Liver (tissue), 9 donors: ENCODE measurements around the gene THSD4. TPM values are rescaled to one million over a fixed set of nuclear protein-coding genes. Genes with fewer than 3 reads are reported as not detected.
A peak's percentile ranks its signal among the peaks of the same experiment; 100 is the strongest.

ENCODE experiments used
- DNase-seq: peaks from one replicate; pipeline ENCODE4 v3.0.0-alpha.2; 2017; ENCODE audit warnings: low spot score
- H3K27ac ChIP-seq, 2 donors: one replicate each; pipeline ENCODE4 v1.7.0; 2013; ENCODE audit warnings: inconsistent platforms in 2 of 2, low read length in 2 of 2, control low read depth in 1 of 2, low read depth in 1 of 2, mild to moderate bottlenecking in 1 of 2
- H3K27me3 ChIP-seq, 4 donors: one replicate each; pipeline versions ENCODE4 v1.6.1 to v1.7.0; 2013; ENCODE audit warnings: low read length in 3 of 4, inconsistent platforms in 1 of 4, mild to moderate bottlenecking in 1 of 4, moderate library complexity in 1 of 4; ENCODE audit not compliant: control insufficient read depth in 4 of 4, insufficient read depth in 4 of 4
- H3K36me3 ChIP-seq, 4 donors: one replicate each; pipeline versions ENCODE4 v1.6.1 to v1.7.0; 2013; ENCODE audit warnings: low read length in 3 of 4, mild to moderate bottlenecking in 3 of 4, low read depth in 1 of 4, moderate library complexity in 1 of 4; ENCODE audit not compliant: control insufficient read depth in 4 of 4, insufficient read depth in 3 of 4
- H3K4me1 ChIP-seq, 4 donors: one replicate each; pipeline versions ENCODE4 v1.6.1 to v1.7.0; 2013; ENCODE audit warnings: low read length in 3 of 4, mild to moderate bottlenecking in 3 of 4, moderate library complexity in 1 of 4; ENCODE audit not compliant: control insufficient read depth in 4 of 4, insufficient read depth in 4 of 4
- H3K4me3 ChIP-seq, 3 donors: one replicate each; pipeline versions ENCODE4 v1.6.1 to v1.7.0; 2013; ENCODE audit warnings: low read length in 3 of 3, control low read depth in 1 of 3, low read depth in 1 of 3, mild to moderate bottlenecking in 1 of 3
- H3K9ac ChIP-seq, 2 donors: one replicate each; pipeline ENCODE4 v1.7.0; 2013; ENCODE audit warnings: low read length in 2 of 2, mild to moderate bottlenecking in 2 of 2, moderate library complexity in 2 of 2, control low read depth in 1 of 2, low read depth in 1 of 2
- H3K9me3 ChIP-seq, 4 donors: one replicate each; pipeline versions ENCODE4 v1.6.1 to v1.7.0; 2013; ENCODE audit warnings: low read length in 3 of 4; ENCODE audit not compliant: control insufficient read depth in 4 of 4
- FOXA1 ChIP-seq: IDR thresholded peaks from 2 replicates; pipeline ENCODE4 v1.6.1; 2016; ENCODE audit warnings: antibody characterized with exemption
- FOXA2 ChIP-seq: IDR thresholded peaks from 2 replicates; pipeline ENCODE4 v1.6.1; 2016; ENCODE audit warnings: antibody characterized with exemption
- GABPA ChIP-seq, 2 donors: IDR thresholded peaks in 1 of 2; conservative IDR thresholded peaks in 1 of 2; 2 replicates each; pipeline ENCODE4 v1.6.1; 2016; ENCODE audit warnings: antibody characterized with exemption in 2 of 2, mild to moderate bottlenecking in 1 of 2, moderate library complexity in 1 of 2
- HNF4A ChIP-seq, 2 donors: conservative IDR thresholded peaks; 2 replicates each; pipeline ENCODE4 v1.6.1; 2016; ENCODE audit warnings: antibody characterized with exemption in 2 of 2, mild to moderate bottlenecking in 2 of 2
- JUND ChIP-seq, 2 donors: IDR thresholded peaks; 2 replicates each; pipeline ENCODE4 v1.6.1; 2016; ENCODE audit warnings: antibody characterized with exemption in 2 of 2
- NR2F2 ChIP-seq: IDR thresholded peaks from 2 replicates; pipeline ENCODE4 v1.6.1; 2016; ENCODE audit warnings: antibody characterized with exemption
- RAD21 ChIP-seq, 2 donors: IDR thresholded peaks; 2 replicates each; pipeline ENCODE4 v1.6.1; 2016; ENCODE audit warnings: antibody characterized with exemption in 2 of 2, mild to moderate bottlenecking in 2 of 2
- TAF1 ChIP-seq: conservative IDR thresholded peaks from 2 replicates; pipeline ENCODE4 v1.6.1; 2016; ENCODE audit warnings: antibody characterized with exemption, mild to moderate bottlenecking
- WGBS: extraction: QIAGEN DNeasy Blood & Tissue Kit; methylation state at CpG from one replicate; pipeline ENCODE4 v1.1.7; 2013; 5-methylcytosine and 5-hydroxymethylcytosine counted together
- polyA plus RNA-seq, 2 donors: library from polyadenylated mRNA; stranded (reverse) in 1 of 2; unstranded in 1 of 2; fragments of 200-250 nt in 1 of 2; fragments of >200 nt in 1 of 2; fragmentation: Nextera tagmentation in 1 of 2; extraction: Ambion mirVana in 1 of 2; gene quantifications; one replicate each; pipeline versions ENCODE4 v1.2.1 to v1.2.3, GENCODE V29; 2013 to 2015
- total RNA-seq, 2 donors: library from RNA; depleted of rRNA; stranded (reverse); fragments of >200 nt; gene quantifications; one replicate each; pipeline ENCODE4 v1.2.3, GENCODE V29; 2014
- TF ChIP-seq, protein P1 (sequence below): IDR thresholded peaks from 2 replicates; pipeline ENCODE4 v1.6.1; 2016; ENCODE audit warnings: antibody characterized with exemption, mild to moderate bottlenecking
- donor health status: healthy.
- donor health status: healthy.
- donor health status: healthy.
- donor health status: healthy.
- donor health status: healthy.

Gene THSD4
- total and polyA plus RNA-seq, 4 donors, result 0.23 to 11.5 (median 1.9) TPM

DNA sequence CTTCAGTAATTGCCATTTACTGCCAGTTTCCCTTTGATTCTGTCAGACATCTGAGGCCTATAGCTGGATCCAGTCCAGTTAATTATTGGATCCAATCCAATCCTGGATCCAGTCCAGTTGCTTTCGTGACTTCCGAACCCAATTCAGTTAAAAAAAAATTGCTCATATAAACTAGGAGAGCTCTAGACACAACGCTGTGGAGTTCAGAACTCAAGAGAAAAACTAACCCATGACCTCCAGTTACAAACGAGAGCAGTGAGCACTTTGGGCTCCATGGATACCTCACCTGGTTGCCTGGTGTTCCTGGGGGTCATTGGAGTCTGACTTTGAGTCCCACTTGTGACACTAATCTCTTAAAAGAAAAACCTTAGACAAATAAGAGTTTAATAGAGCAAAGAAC lies 269.8 kb downstream of the THSD4 start:
- Histone ChIP-seq H3K9ac (no peak overlapping the region), H3K36me3 (no peaks in the 10 kb centered on the region), H3K27ac (peak overlapping the region in 1 of 2 donors; percentile 33), H3K27me3 (no peaks in the 10 kb centered on the region), H3K4me1 (peaks cover 1 to 30% (median 5%) of the 10 kb centered on the region in 4 donors), H3K9me3 (no peaks in the 10 kb centered on the region), H3K4me3 (no peak overlapping the region)
- no peak for DNase-seq
- TF ChIP-seq JUND (IDR thresholded peaks at IDR 0.05), result no peak
- TF ChIP-seq HNF4A (conservative IDR thresholded peaks at IDR 0.05), result peak; percentile 21 to 32
- WGBS, result 18% methylated on average over 4 of the region's 4 CpGs

GRCh38 chr15:71385457-71385856 lies 270.2 kb downstream of the THSD4 start:
- Histone ChIP-seq H3K36me3 (no peaks in the 10 kb centered on the region), H3K4me3 (no peak overlapping the region), H3K9ac (no peak overlapping the region), H3K9me3 (no peaks in the 10 kb centered on the region), H3K27me3 (no peaks in the 10 kb centered on the region), H3K27ac (peak overlapping the region in 1 of 2 donors; percentile 33), H3K4me1 (peaks cover 1 to 25% (median 5%) of the 10 kb centered on the region in 4 donors)
- no peak for DNase-seq
- TF ChIP-seq, protein P1, sequence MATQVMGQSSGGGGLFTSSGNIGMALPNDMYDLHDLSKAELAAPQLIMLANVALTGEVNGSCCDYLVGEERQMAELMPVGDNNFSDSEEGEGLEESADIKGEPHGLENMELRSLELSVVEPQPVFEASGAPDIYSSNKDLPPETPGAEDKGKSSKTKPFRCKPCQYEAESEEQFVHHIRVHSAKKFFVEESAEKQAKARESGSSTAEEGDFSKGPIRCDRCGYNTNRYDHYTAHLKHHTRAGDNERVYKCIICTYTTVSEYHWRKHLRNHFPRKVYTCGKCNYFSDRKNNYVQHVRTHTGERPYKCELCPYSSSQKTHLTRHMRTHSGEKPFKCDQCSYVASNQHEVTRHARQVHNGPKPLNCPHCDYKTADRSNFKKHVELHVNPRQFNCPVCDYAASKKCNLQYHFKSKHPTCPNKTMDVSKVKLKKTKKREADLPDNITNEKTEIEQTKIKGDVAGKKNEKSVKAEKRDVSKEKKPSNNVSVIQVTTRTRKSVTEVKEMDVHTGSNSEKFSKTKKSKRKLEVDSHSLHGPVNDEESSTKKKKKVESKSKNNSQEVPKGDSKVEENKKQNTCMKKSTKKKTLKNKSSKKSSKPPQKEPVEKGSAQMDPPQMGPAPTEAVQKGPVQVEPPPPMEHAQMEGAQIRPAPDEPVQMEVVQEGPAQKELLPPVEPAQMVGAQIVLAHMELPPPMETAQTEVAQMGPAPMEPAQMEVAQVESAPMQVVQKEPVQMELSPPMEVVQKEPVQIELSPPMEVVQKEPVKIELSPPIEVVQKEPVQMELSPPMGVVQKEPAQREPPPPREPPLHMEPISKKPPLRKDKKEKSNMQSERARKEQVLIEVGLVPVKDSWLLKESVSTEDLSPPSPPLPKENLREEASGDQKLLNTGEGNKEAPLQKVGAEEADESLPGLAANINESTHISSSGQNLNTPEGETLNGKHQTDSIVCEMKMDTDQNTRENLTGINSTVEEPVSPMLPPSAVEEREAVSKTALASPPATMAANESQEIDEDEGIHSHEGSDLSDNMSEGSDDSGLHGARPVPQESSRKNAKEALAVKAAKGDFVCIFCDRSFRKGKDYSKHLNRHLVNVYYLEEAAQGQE, result no peak
- no peak for TF ChIP-seq HNF4A (conservative IDR thresholded peaks at IDR 0.05)
- TF ChIP-seq GABPA (IDR thresholded peaks at IDR 0.05 in 1 of 2, conservative IDR thresholded peaks at IDR 0.05 in 1 of 2), result no peak
- no peak for TF ChIP-seq FOXA1
- no peak for TF ChIP-seq RAD21 (IDR thresholded peaks at IDR 0.05)
- TF ChIP-seq FOXA2, result no peak
- TF ChIP-seq TAF1, result no peak
- WGBS, result 34% methylated on average over 4 of the region's 5 CpGs

GRCh38 chr15:71386005-71386404 lies 270.7 kb downstream of the THSD4 start:
- Histone ChIP-seq H3K36me3 (no peaks in the 10 kb centered on the region), H3K9ac (no peak overlapping the region), H3K9me3 (no peaks in the 10 kb centered on the region), H3K27me3 (no peaks in the 10 kb centered on the region), H3K4me1 (peaks cover 1 to 21% (median 5%) of the 10 kb centered on the region in 4 donors), H3K4me3 (no peak overlapping the region), H3K27ac (no peak overlapping the region)
- 76% methylated on average over 2 of the region's 2 CpGs for WGBS
- no peak for DNase-seq
- TF ChIP-seq, protein P1, result no peak
- no peak for TF ChIP-seq NR2F2
